ENCODE measurements around the gene KSR1. TPM values are rescaled to one million over a fixed set of nuclear protein-coding genes. Genes with fewer than 3 reads are reported as not detected.

KSR1 gene
- total RNA-seq, 1 experiment from 2014 or later = 19.1 TPM

- Histone ChIP-seq H3K27ac (0 out of 2 replicates have a peak overlapping the region, but pooled peaks have one; percentile 86), H2AFZ (no peak overlapping the region), H3K9me3 (ENCODE audit: insufficient read depth, low read depth) (no peaks in the 10 kb centered on the region), H3K4me1 (replicated peaks; ENCODE audit: insufficient read depth) (peaks cover 44% of the 10 kb centered on the region), H3K36me3 (ENCODE audit: low read depth) (no peaks in the 10 kb centered on the region), H3K27me3 (ENCODE audit: insufficient read depth, low read depth) (no peaks in the 10 kb centered on the region), H4K20me1 (ENCODE audit: insufficient read depth) (no peaks in the 10 kb centered on the region; the same call in 1 of the 2 replicates), H3K79me2 (ENCODE audit: low read depth) (no peaks in the 10 kb centered on the region; the same call in 1 of the 2 replicates), H3K9me2 (ENCODE audit: insufficient read depth) (no peaks in the 10 kb centered on the region), H3K4me3 (no peak overlapping the region), H3F3A (ENCODE audit: insufficient read depth, low read depth) (peaks cover 28% of the 10 kb centered on the region), H3K4me2 (peak overlapping the region; percentile 65; the same call in 1 of the 2 replicates)
- ChIA-PET POLR2A (ENCODE audit: unreplicated experiment) (no interaction called here), CTCF (no interaction called here)
- TF ChIP-seq CTCF (conservative IDR thresholded peaks at IDR 0.05) (no peak), EZH2 (IDR thresholded peaks at IDR 0.05; ENCODE audit: low read depth) (no peak)
- intact Hi-C loops (cut with micrococcal nuclease; ENCODE audit: unreplicated experiment) = loop anchor here (5.0 kb wide), 1 partner anchor 82 kb away; no protein-coding TSS in a partner anchor
- no TSS peak for BruUV-seq (replicated peaks)
- no peak for DNase-seq
Measured at GRCh38 chr17:27554152-27554551, 97.9 kb downstream of the KSR1 start.

- Histone ChIP-seq H3K9me3 (ENCODE audit: insufficient read depth, low read depth) (no peaks in the 10 kb centered on the region), H3K27me3 (ENCODE audit: insufficient read depth, low read depth) (no peaks in the 10 kb centered on the region), H3K4me3 (no peak overlapping the region), H3K4me1 (replicated peaks; ENCODE audit: insufficient read depth) (peaks cover 44% of the 10 kb centered on the region), H3K9me2 (ENCODE audit: insufficient read depth) (no peaks in the 10 kb centered on the region), H3K27ac (no peak overlapping the region), H2AFZ (no peak overlapping the region), H3F3A (ENCODE audit: insufficient read depth, low read depth) (peaks cover 28% of the 10 kb centered on the region), H3K79me2 (ENCODE audit: low read depth) (no peaks in the 10 kb centered on the region), H3K36me3 (ENCODE audit: low read depth) (no peaks in the 10 kb centered on the region), H3K4me2 (no peak overlapping the region), H4K20me1 (ENCODE audit: insufficient read depth) (no peaks in the 10 kb centered on the region; the same call in 1 of the 2 replicates)
- intact Hi-C loops (cut with micrococcal nuclease; ENCODE audit: unreplicated experiment) = loop anchor here (5.0 kb wide), 1 partner anchor 83 kb away; no protein-coding TSS in a partner anchor
- POLR2A ChIA-PET (ENCODE audit: unreplicated experiment) = no interaction called here
- CTCF ChIA-PET = no interaction called here
- BruUV-seq (replicated peaks) = no TSS peak
- no peak for DNase-seq
- TF ChIP-seq CTCF (conservative IDR thresholded peaks at IDR 0.05) = no peak
- TF ChIP-seq EZH2 (IDR thresholded peaks at IDR 0.05; ENCODE audit: low read depth) = no peak
Measured at GRCh38 chr17:27554911-27555310, 98.7 kb downstream of the KSR1 start.

GRCh38 chr17:27555339-27555738, 99.1 kb downstream of the KSR1 start:
- no peak for DNase-seq
- no peak overlapping the region for H3K27ac ChIP-seq
- no peak overlapping the region for H3K4me2 ChIP-seq
- CTCF ChIA-PET = no interaction called here
- no peaks in the 10 kb centered on the region for H3K9me3 ChIP-seq (ENCODE audit: insufficient read depth, low read depth)
- H3K9me2 ChIP-seq (ENCODE audit: insufficient read depth) = no peaks in the 10 kb centered on the region
- no peaks in the 10 kb centered on the region; the same call in 1 of the 2 replicates for H4K20me1 ChIP-seq (ENCODE audit: insufficient read depth)
- H3F3A ChIP-seq (ENCODE audit: insufficient read depth, low read depth) = peaks cover 28% of the 10 kb centered on the region
- BruUV-seq (replicated peaks) = no TSS peak
- H3K4me3 ChIP-seq = no peak overlapping the region
- no peaks in the 10 kb centered on the region for H3K36me3 ChIP-seq (ENCODE audit: low read depth)
- TF ChIP-seq EZH2 (IDR thresholded peaks at IDR 0.05; ENCODE audit: low read depth) (no peak), CTCF (conservative IDR thresholded peaks at IDR 0.05) (no peak)
- peaks cover 40% of the 10 kb centered on the region for H3K4me1 ChIP-seq (replicated peaks; ENCODE audit: insufficient read depth)
- POLR2A ChIA-PET (ENCODE audit: unreplicated experiment) = no interaction called here
- intact Hi-C loops (cut with micrococcal nuclease; ENCODE audit: unreplicated experiment) = no loop called here
- no peak overlapping the region for H2AFZ ChIP-seq
- no peaks in the 10 kb centered on the region for H3K27me3 ChIP-seq (ENCODE audit: insufficient read depth, low read depth)
- H3K79me2 ChIP-seq (ENCODE audit: low read depth) = no peaks in the 10 kb centered on the region
